Measurements from ENCODE around the gene PROC. TPM values are rescaled to one million over a fixed set of nuclear protein-coding genes. Genes with fewer than 3 reads are reported as not detected.

Gene PROC
- total RNA-seq, 4 donors from 2014 or later: 2.1 TPM; not detected in 3

DNA sequence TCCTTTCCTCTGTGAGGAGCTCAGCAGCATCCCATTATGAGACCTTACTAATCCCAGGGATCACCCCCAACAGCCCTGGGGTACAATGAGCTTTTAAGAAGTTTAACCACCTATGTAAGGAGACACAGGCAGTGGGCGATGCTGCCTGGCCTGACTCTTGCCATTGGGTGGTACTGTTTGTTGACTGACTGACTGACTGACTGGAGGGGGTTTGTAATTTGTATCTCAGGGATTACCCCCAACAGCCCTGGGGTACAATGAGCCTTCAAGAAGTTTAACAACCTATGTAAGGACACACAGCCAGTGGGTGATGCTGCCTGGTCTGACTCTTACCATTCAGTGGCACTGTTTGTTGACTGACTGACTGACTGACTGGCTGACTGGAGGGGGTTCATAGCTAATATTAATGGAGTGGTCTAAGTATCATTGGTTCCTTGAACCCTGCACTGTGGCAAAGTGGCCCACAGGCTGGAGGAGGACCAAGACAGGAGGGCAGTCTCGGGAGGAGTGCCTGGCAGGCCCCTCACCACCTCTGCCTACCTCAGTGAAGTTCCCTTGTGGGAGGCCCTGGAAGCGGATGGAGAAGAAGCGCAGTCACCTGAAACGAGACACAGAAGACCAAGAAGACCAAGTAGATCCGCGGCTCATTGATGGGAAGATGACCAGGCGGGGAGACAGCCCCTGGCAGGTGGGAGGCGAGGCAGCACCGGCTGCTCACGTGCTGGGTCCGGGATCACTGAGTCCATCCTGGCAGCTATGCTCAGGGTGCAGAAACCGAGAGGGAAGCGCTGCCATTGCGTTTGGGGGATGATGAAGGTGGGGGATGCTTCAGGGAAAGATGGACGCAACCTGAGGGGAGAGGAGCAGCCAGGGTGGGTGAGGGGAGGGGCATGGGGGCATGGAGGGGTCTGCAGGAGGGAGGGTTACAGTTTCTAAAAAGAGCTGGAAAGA, 7.6 kb downstream of the PROC start:
- Histone ChIP-seq H3K36me3 (no peaks in the 10 kb centered on the region), H3K27me3 (peaks cover 0 to 63% (median 3%) of the 10 kb centered on the region in 4 donors), H3K4me3 (no peak overlapping the region), H3K4me1 (peaks cover 12 to 20% (median 14%) of the 10 kb centered on the region in 3 donors), H3K27ac (no peak overlapping the region), H3K9me3 (no peaks in the 10 kb centered on the region)
- TF ChIP-seq, protein P1, sequence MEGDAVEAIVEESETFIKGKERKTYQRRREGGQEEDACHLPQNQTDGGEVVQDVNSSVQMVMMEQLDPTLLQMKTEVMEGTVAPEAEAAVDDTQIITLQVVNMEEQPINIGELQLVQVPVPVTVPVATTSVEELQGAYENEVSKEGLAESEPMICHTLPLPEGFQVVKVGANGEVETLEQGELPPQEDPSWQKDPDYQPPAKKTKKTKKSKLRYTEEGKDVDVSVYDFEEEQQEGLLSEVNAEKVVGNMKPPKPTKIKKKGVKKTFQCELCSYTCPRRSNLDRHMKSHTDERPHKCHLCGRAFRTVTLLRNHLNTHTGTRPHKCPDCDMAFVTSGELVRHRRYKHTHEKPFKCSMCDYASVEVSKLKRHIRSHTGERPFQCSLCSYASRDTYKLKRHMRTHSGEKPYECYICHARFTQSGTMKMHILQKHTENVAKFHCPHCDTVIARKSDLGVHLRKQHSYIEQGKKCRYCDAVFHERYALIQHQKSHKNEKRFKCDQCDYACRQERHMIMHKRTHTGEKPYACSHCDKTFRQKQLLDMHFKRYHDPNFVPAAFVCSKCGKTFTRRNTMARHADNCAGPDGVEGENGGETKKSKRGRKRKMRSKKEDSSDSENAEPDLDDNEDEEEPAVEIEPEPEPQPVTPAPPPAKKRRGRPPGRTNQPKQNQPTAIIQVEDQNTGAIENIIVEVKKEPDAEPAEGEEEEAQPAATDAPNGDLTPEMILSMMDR (IDR thresholded peaks at IDR 0.05): no peak
- no peak for TF ChIP-seq POLR2A (IDR thresholded peaks at IDR 0.05)
- 89 to 90% methylated on average over 12 to 15 of the region's 16 CpGs for WGBS, 2 donors
- intact Hi-C loops (cut with DNase I): loop anchor here (5.0 kb wide), 1 partner anchor 64 kb away; no protein-coding TSS in a partner anchor
- DNase-seq: no peak

DNA sequence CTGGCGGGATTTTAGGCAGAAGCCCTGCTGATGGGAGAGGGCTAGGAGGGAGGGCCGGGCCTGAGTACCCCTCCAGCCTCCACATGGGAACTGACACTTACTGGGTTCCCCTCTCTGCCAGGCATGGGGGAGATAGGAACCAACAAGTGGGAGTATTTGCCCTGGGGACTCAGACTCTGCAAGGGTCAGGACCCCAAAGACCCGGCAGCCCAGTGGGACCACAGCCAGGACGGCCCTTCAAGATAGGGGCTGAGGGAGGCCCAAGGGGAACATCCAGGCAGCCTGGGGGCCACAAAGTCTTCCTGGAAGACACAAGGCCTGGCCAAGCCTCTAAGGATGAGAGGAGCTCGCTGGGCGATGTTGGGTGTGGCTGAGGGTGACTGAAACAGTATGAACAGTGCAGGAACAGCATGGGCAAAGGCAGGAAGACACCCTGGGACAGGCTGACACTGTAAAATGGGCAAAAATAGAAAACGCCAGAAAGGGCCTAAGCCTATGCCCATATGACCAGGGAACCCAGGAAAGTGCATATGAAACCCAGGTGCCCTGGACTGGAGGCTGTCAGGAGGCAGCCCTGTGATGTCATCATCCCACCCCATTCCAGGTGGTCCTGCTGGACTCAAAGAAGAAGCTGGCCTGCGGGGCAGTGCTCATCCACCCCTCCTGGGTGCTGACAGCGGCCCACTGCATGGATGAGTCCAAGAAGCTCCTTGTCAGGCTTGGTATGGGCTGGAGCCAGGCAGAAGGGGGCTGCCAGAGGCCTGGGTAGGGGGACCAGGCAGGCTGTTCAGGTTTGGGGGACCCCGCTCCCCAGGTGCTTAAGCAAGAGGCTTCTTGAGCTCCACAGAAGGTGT, 8.5 kb downstream of the PROC start:
- Histone ChIP-seq H3K4me1 (peaks cover 12 to 20% (median 14%) of the 10 kb centered on the region in 3 donors), H3K36me3 (no peaks in the 10 kb centered on the region), H3K27ac (no peak overlapping the region), H3K9me3 (no peaks in the 10 kb centered on the region), H3K27me3 (peaks cover 0 to 54% (median 3%) of the 10 kb centered on the region in 4 donors), H3K4me3 (no peak overlapping the region)
- TF ChIP-seq, protein P1 (IDR thresholded peaks at IDR 0.05): no peak
- no peak for TF ChIP-seq POLR2A (IDR thresholded peaks at IDR 0.05)
- no peak for DNase-seq
- intact Hi-C loops (cut with DNase I): loop anchor here (5.0 kb wide), 1 partner anchor 64 kb away; no protein-coding TSS in a partner anchor
- 89 to 90% methylated on average over 5 to 7 of the region's 10 CpGs for WGBS, 2 donors

DNA sequence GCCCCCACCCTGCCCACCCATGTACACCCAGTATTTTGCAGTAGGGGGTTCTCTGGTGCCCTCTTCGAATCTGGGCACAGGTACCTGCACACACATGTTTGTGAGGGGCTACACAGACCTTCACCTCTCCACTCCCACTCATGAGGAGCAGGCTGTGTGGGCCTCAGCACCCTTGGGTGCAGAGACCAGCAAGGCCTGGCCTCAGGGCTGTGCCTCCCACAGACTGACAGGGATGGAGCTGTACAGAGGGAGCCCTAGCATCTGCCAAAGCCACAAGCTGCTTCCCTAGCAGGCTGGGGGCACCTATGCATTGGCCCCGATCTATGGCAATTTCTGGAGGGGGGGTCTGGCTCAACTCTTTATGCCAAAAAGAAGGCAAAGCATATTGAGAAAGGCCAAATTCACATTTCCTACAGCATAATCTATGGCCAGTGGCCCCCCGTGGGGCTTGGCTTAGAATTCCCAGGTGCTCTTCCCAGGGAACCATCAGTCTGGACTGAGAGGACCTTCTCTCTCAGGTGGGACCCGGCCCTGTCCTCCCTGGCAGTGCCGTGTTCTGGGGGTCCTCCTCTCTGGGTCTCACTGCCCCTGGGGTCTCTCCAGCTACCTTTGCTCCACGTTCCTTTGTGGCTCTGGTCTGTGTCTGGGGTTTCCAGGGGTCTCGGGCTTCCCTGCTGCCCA, 9.3 kb downstream of the PROC start:
- peaks cover 0 to 46% (median 2%) of the 10 kb centered on the region in 4 donors for H3K27me3 ChIP-seq
- 85 to 100% methylated on average over 3 to 6 of the region's 7 CpGs for WGBS, 2 donors
- TF ChIP-seq, protein P1 (IDR thresholded peaks at IDR 0.05): no peak
- no peak for TF ChIP-seq POLR2A (IDR thresholded peaks at IDR 0.05)
- H3K36me3 ChIP-seq: no peaks in the 10 kb centered on the region
- H3K4me1 ChIP-seq: peaks cover 11 to 18% (median 13%) of the 10 kb centered on the region in 3 donors
- intact Hi-C loops (cut with DNase I): loop anchor here (5.0 kb wide), 1 partner anchor 65 kb away; no protein-coding TSS in a partner anchor
- no peak for DNase-seq
- no peaks in the 10 kb centered on the region for H3K9me3 ChIP-seq
- no peak overlapping the region for H3K27ac ChIP-seq
- no peak overlapping the region for H3K4me3 ChIP-seq

GRCh38 chr2:127428057-127428814, 10.0 kb downstream of the PROC start:
- WGBS, 2 donors: 84 to 95% methylated on average over 9 to 17 of the region's 36 CpGs
- TF ChIP-seq, protein P1 (IDR thresholded peaks at IDR 0.05): no peak
- no peak for TF ChIP-seq POLR2A (IDR thresholded peaks at IDR 0.05)
- no peak for DNase-seq
- intact Hi-C loops (cut with DNase I): loop anchor here (5.0 kb wide), 1 partner anchor 66 kb away; no protein-coding TSS in a partner anchor
- no peak overlapping the region for H3K27ac ChIP-seq
- H3K4me3 ChIP-seq: no peak overlapping the region
- H3K9me3 ChIP-seq: no peaks in the 10 kb centered on the region
- H3K27me3 ChIP-seq: peaks cover 0 to 39% (median 0%) of the 10 kb centered on the region in 4 donors
- H3K36me3 ChIP-seq: no peaks in the 10 kb centered on the region
- peaks cover 4 to 10% (median 6%) of the 10 kb centered on the region in 3 donors for H3K4me1 ChIP-seq

Measured in esophagus squamous epithelium (tissue), 5 donors.